Left hindlimb (tissue), 1 donor: ENCODE results near the gene GUCY1A2.

Source experiments
- DNase-seq: peaks from one replicate; pipeline ENCODE4 v3.0.0-alpha.2; 2018

GUCY1A2 gene

DNA sequence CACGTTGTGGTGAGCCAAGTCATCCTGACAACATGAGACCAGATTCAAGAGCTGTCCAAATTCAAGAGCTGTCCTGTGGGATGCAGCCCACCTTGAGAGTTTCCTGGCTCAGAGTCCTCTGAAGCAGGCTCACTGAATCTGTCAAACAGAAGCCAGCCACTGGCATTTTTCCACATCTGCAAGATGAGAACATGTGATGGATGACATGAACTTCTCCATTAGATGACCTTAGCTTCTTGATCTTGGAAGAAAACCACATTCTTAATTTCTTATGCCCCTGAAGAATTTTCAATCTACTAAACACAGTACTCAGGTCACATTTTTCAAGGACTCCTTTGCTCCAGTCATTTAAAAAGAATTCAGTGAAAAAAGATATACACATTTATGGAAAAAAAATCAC is 291.0 kb downstream of the GUCY1A2 start:
- no peak for DNase-seq

DNA sequence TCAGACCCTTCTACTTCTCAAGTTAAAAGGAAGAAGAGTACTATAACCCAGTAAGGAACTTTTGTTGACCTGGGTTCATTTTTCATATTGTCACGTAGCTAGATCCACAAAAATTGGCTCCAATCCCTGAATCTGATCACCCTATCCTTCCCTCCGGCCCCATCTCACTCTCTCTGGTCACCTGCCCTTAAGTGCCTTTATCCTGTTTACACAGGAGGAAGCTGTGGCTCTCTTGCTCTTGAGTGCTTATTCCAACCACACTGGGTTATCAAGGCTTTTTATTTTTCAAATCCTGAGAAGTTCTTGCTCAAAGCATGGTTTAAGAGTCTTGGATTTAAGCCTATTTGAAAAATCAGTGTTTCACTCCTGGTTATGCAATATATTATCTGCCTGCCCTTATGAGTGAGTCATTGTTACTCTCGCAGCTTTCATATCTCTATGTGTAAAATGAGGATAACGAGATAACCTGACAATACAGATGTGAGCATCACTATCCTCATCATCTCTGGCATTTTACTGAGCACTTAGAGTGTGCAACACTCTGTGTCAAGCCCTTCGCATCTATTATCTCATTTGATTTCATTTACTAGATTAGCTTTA is 293.9 kb downstream of the GUCY1A2 start:
- DNase-seq: no peak

DNA sequence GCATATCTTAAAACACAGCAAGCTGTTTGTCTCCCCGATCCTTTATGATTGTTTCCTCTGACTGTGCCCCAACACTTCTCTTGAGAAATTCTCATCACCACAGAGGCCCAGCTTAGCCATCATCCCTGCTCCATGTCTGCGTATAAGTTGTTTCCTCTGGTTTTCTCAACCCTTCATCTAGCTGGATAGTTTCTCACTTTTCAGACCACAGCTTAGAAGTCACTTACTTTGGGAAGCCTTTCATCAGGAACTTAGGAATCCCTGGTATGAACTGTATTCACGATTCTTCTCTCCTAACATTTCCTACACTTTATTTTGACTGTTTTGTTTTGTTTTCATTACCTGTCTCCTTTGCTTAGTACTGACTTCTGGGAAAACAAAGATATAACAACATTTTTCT is 295.2 kb downstream of the GUCY1A2 start:
- no peak for DNase-seq

DNA sequence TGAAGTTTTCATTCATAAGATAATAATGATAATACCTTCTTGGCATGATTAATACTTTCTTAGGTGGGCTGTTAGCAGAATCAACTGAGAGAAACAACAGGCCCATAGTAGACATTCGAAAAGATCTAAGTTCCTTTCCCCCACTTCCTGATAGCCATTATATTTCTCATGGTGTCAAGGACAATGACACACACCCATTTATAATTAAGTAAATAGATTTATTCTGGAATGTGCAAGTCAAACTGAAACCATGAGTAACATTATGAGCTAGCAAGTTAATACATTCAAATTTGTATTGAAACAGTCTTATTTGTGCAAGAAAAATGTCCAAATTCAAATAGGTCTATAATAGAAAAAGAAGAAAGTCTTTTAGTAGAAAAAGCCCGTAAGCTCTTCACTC is 301.1 kb downstream of the GUCY1A2 start:
- DNase-seq: no peak

DNA sequence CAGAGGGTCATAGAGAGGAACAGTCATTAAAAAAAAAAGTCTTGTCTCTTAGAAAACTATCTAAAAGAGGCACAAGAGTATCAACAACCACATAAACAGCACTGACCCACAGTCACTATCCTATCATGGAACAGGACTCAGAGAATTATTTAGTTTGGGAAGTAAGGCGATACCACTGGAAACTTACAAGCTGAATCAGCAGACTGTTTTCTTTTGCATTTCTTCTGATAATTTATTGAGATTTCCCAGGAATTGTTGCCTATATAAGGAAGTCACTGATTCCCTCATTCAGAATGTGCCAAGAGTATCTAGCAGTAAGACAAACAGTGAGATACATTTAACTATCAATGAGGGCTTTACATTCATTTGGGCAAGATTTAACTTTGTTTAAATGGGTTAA is 304.1 kb downstream of the GUCY1A2 start:
- no peak for DNase-seq

DNA sequence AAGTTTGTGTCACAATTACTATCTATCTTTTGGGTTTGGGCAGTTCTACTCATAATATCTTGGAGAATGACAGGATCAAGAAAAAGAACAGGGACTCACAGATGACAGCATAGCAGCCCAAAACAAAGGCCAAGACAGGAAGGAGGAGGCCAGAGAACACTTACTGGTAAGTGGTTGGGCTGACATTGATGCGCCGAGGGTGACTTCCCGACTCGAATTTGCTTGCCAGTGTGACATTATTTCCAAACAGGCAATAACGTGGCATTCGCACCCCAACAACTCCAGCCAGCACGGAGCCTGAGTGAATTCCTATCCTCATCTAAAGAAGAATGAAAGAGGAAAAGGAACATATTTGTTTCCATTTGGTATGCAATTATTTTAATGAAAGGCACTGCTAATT is 309.9 kb downstream of the GUCY1A2 start:
- no peak for DNase-seq

DNA sequence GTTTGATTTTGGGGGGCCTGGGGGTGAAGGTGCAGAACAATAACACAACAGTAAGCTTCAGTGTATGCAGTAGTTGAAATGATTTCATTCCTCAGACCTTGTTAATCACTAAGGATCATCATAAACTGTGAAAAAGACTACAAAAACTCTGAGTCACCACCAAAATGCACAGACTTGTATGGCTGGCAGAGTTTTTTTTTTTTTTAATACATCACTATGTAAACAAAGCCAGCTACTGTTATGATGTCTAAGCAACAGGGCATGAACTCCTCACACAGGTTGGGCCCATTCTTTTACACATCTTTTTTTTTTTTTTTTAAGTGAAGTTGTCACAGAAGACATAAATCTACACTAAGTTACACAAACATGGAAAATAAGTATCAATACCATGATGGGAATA is 311.9 kb downstream of the GUCY1A2 start:
- no peak for DNase-seq

DNA sequence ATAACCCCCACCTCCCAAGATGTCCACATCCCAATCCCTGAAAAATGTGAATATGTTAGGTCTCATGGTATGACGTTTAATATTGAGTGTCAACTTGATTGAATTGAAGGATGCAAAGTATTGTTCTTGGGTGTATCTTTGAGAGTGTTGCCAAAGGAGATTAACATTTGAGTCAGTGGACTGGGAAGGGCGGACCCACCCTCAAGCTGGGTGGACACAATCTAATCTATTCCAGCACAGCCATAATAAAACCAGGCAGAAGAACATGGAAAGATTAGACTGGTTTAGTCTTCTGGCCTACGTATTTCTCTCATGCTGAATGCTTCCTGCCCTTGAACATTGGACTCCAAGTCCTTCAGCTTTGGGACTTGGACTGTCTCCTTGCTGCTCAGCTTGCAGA is 315.5 kb downstream of the GUCY1A2 start:
- no peak for DNase-seq

DNA sequence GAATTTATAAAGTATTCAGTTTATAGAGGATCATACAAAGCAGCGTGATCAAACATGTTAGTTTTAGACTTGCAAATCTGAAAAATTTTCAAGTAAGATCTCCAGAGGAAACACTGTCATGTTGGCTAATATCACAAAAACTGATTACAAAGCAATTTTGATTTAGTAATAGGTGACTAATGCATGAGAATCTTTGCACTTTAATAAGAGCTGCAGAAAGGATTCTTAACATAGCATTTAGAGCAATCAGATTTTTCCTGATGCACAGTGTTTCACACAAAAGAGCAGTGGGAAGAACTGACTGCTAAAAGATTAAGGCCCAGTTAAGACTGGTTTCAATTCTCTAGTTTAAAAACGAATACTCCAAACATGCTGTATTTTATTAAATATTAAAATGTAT is 321.2 kb downstream of the GUCY1A2 start:
- DNase-seq: no peak

DNA sequence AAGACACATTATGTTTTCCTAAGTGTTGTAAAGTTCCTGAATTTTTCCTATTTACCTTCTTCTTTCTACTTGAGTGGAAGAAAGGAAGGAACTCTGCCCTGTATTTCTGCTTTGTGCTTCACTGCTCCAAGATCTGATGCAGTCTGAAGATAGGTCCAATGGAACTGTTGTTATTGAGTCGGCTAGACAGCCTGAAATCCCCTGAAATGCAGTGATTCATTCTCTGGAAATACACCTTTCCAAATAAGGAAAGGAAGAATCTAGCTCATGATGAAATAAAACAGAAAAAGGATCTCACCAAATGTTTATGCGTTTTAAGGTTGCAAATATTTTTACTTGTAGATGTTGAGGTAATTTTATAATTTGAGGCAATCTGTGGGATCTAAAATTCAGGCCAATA is 322.8 kb downstream of the GUCY1A2 start:
- no peak for DNase-seq

DNA sequence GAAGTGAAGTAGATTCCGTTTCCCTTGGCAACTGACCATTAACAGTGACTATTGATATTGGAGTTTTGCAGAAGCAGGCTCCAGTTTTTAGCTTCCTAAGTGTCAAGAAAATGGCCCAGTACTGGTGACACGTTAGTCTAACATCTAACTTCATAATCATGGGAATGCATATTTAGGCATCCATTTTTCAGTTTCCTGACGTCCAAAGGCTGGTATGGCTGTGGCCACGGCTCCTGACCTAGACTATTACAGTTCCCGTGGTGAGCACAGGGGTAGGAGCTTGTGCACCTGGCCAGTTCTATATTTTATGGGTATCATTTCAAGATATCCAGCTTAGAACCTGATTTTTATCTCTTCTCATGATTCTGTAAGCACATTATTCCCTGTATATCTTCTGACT is 323.8 kb downstream of the GUCY1A2 start:
- no peak for DNase-seq

DNA sequence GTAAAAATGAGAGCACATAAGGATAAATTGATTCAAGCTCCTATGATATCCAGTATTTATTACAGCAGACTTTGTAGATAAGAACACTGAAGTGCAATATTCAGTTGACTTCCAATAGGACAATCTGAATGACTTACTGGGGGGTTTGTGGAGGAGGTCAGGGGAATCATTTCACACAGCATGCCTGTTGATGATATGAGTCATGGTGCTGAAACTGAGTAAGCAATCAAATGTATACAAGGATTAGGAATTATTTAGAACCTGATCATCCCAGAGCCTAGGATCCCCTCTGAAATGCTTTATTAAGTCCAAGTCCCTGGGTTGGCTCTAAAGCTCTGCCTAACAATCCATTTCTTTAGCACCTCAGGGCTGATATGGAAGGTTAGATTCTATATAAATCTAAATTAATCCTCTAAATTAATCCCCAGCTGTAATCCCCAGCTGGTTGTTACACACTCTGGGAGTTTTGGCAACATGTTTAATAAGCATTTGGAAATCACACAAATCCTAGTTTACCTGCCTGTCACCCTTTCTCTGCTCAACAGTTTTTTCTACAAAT is 326.4 kb downstream of the GUCY1A2 start:
- no peak for DNase-seq

DNA sequence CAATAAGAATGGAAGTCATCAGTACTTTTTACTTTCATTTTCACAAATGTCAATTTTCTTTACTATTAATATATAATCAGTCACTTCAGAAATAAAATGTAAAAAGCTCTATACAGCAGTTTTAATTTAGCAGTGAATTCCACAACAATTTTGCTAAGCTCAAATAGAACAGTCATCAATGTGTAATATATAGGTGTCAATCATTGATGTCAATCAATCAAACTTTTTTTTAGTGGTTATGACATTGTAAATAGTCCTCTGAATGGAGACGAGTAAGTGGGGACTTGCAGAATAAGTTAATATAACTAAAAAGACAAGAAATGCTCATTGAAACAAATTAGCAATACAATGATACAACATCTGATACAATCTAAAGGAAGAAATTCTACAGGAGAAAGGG is 327.4 kb downstream of the GUCY1A2 start:
- DNase-seq: no peak

DNA sequence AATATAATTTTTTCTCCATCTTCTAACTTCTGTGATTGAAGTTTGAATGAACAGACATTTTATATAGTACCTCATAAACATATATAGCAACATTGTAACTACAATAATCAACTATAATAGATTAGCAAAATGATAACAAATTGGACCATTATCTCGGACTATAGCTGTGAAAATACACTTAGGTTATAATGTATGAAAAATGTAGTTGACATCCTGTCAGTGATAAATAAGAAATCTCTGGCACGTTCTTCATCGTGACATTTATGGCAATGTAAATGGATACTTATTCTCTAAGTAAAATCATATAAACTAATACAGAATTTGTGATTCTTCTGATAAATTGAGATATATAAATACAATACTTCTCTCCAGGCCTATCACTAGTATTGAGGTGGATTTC is 333.3 kb downstream of the GUCY1A2 start:
- DNase-seq: no peak

DNA sequence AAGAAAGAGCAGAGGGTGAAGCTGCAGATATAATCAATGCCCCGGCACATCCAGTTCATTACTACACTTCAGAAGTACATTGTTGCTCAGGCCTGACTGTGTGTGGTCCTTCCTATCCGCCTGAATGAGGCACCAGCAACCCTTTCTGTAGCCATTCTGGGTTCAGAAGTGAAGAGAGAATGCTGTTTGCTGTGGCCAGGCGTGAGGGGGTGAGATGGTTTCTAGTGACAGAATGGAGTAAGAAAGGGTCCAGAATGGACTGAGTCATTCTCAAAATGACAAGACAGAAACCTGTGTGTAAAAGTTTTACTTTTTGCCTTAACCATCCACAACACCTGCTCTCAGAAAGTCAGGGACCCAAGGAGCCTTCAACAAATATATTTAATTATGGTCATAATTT is 334.8 kb downstream of the GUCY1A2 start:
- DNase-seq: no peak

DNA sequence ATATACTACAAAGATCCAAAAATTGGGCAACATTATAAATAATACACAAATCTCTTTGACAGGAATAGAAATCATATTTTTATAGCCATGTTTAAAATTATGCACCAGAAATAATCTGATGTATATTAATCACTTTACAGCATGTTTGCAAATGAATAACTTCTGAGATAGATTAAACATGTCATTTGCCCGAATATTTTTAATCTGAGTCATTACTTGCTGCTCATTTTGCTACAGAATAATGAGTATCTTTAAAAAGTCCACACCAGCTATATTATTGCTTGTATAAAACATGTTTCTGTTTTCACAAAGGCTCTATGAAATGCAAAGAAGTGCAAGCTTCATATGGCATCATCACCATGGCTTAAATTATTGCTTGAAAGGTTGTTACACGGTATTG is 336.8 kb downstream of the GUCY1A2 start:
- DNase-seq: no peak

DNA sequence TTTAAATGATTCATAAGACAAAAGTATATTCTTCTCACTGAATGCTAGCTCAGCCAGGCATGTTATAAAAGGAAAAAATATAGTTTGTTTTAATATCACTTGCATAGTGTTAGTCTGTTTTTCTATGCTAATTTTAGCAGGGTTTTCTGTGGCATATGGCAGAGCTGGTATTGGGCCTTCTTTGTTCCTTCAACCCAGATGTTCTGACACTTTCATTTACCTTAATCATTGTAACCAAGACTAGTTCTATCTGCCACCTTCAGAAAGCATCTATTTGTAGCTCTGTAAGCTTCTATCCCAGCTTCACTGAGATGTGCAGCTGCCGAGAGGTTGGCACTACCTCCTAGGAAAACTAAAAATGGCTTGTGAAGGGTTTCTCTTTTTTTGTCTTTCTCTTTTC is 338.7 kb downstream of the GUCY1A2 start:
- DNase-seq: no peak

DNA sequence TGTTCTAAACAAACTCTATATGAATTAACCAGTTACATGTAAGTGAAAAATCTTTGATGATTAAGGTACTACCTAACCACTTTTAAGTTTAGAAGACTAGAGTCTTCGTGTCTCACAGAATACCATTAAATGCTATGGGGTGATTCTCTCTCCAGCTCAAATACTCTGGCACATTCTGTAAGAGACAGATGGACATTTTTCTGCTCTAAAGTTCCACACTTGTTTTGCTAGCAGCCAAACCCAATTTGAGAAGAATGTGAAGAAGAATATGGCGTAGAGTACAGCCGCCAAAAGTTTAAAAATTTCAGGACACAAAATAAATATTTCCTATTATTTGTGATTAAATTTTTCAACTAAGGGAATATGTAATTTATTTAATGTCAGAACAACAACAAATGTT is 339.1 kb downstream of the GUCY1A2 start:
- DNase-seq: no peak

DNA sequence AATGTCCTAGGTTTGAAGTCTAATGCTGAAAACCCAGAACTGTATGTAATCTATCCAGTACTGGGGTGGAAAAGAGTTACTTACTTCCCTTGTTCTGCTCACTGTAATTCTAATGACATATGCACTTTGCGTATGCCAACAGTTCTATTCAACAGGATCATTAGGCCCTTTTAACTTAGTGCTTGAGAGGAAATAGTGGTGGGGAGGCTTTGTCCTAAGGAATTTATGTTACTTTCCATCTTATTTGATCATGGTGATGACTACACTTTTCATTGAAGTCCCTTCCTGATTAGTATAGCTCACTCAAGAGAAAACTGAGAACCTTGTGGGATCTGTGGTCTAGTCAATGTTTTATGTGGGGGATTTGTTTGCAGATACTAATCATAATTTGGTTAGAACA is 348.2 kb downstream of the GUCY1A2 start:
- DNase-seq: no peak

DNA sequence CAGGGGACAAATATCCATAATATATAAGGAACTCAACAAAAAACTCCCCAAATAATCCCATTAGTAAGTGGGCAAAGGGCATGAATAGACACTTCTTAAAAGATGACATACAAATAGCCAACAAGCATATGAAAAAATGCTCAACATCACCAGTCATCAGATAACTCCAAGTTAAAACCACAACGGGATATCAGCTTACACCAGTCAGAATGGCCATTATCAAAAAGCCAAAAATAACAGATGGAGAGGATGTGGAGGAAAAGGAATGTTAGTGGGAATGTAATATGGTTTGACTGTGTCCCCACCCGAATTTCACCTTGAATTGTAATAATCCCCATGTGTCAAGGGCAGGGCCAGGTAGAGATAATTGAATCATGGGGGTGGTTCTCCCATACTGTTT is 350.1 kb downstream of the GUCY1A2 start:
- no peak for DNase-seq

DNA sequence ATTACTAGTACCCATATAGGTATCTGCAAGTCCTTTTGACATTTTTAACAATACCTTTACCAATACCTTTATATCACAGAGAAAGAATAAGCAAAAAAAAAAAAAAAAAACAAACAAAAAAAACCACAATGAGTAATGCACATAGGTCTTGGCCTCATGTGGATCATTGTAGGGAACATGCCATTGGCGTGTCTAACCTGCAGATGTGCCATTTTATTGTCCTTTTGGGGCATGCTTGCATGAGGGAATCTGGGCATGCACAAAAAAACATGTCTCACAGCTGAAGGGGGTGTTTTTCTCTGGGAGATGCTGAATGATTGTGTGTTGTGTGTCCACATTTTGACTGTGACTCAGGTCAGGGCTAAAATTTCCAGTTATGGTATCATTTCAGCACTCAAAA is 361.6 kb downstream of the GUCY1A2 start:
- no peak for DNase-seq

DNA sequence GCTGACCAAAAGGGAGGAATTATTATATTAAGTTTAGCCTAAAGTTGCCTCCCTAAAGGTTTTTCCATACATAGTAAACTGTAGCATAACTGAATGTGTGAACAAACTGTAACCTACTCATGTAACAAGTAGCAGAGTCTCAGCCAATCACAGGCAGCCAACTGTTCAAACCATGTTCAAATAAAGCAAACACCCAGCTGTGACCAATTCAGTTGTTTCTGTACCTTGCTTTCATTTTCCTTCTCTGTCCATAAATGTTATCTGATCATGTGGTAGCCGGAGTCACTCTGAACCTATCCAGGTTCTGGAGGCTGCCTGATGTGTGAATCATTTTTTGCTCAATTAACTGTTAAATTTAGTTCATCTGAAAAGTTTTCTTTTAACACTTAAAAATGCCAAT is 373.5 kb downstream of the GUCY1A2 start:
- DNase-seq: no peak

DNA sequence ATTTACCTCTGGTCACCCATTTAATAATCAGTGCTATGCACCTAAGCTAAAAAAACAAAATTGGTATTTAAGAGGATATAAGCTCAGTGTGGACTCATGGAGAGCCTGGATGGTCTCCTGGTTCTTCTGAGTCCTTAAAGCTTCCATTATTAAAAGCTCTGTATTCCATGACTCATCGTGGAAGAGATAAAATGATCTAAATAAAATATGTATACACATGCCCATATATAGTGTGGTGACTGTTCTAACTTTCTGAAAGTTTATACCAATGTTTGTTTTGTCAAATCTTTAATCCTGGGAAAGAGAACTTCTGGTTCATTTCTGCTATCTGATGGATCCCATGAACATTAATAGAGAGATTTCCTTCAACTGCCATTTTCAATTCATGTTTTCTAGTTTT is 375.9 kb downstream of the GUCY1A2 start:
- no peak for DNase-seq

DNA sequence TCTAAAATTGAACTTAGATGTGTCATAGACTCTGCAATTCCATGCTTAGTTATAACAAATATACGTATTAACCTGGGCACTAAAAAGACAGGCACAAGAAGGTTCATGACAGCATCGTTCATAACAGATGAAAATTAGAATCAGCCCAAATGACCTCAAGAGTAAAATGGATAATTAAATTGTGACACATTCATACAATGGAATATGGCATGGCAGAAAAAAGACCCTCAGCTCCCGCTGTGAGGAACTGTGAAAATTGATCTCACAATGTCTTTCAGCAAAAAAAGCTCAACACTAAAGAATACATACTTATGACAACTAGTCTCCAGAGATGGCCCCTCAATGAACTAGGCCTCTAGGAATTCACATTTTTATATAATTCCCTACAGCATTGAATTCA is 386.0 kb downstream of the GUCY1A2 start:
- DNase-seq: no peak

DNA sequence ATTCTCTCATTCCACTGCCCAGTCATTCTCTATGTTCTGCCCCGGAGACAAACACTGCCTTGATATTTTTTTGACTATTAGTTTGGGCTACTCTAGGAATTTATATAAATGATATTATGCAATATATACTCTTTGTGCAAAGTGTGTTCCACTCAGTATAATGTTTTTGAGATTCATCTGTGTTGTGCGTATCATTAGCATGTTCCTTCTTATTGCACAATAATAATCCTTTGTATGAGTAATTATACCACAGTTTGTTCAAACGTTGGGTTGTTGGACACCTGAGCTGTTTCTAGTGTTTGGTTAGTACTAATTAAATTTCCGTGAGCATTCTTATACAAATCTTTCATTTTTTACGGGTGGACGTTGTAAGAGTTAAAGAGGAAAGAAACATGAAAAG is 390.6 kb downstream of the GUCY1A2 start:
- DNase-seq: no peak

DNA sequence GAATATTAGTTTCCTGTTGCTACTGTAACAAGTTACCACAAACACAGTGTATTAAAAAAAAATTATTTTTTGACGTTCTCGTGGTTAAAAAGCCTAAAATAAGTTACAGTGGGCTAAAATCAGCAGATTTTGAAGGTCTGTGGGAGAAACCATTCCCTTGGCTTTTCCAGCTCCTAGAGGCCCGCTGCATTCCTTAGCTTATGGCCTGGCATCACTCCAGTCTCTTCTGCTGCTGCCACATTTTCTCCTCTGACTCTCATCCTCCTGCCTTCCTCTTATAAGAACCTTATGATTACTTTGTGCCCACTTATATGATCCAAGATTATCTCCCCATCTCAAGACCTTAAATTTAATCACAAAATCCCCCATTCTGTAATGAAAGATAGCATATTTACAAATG is 392.7 kb downstream of the GUCY1A2 start:
- DNase-seq: no peak
